ENCODE results near the gene MYBPH.

GRCh38 chr1:203223012-203223775 lies 47.6 kb upstream of the MYBPH start:
- TF ChIP-seq POLR2A (IDR thresholded peaks at IDR 0.05) (no peak), POLR2AphosphoS5 (IDR thresholded peaks at IDR 0.05) (no peak)
